Measurements from ENCODE around the gene TMX2. TPM values are rescaled to one million over a fixed set of nuclear protein-coding genes. Genes with fewer than 3 reads are reported as not detected.

The TMX2 gene
- total RNA-seq, 1 experiment from 2014 or later = 91.3 TPM

DNA sequence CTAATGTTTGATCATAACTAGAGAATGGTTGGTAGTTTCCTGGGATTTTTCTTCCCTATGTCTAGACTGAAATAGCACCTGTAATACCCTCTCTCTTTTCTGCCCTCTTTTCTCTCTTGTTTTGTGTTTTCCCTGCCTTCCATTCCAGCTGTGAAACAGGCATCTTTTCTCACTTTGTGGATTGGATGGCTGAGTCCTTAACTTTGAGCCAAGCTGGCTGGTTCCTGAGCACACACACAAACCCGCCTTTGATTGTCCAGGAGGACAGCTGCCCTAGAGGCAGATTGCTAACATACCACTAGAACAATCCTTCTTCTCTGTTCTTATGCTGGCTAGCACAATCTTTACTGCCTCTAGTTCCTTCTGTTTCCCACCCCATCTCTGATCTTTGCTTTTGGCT, 66.9 kb downstream of the TMX2 start:
- no peak overlapping the region for H4K8ac ChIP-seq (replicated peaks; ENCODE audit: insufficient read length, low read depth, low read length)
- H3K23me2 ChIP-seq (ENCODE audit: insufficient read length, low read depth, low read length, poor library complexity, severe bottlenecking) = no peaks in the 10 kb centered on the region
- no peak overlapping the region; the same call in 1 of the 2 replicates for H3K4ac ChIP-seq (ENCODE audit: low read depth, low read length)
- H2BK20ac ChIP-seq (ENCODE audit: low read depth, low read length, poor library complexity, severe bottlenecking) = no peak overlapping the region
- H3K4me2 ChIP-seq (ENCODE audit: insufficient read depth, insufficient read length, low read length) = peak overlapping the region; percentile 31
- peaks cover 0 to 13% (median 8%) of the 10 kb centered on the region in 3 experiments; a peak in 3 of 7 replicates for H3K36me3 Mint-ChIP-seq (ENCODE audit: insufficient read depth in 1 of 3, low read depth in 3 of 3)
- H3K27me3 ChIP-seq (ENCODE audit: insufficient read depth, low read length) = no peaks in the 10 kb centered on the region
- H3K79me2 ChIP-seq (ENCODE audit: insufficient read depth, low read length) = peaks cover 34% of the 10 kb centered on the region; the same call in 1 of the 2 replicates
- H3K23ac ChIP-seq (ENCODE audit: insufficient read length, low read depth, low read length) = no peak overlapping the region
- peak overlapping the region; percentile 5 for H3K9ac ChIP-seq (ENCODE audit: extremely low read depth, insufficient read length, low read length)
- peaks cover 11% of the 10 kb centered on the region for H3K79me1 ChIP-seq (ENCODE audit: insufficient read depth, low read depth, low read length, poor library complexity, severe bottlenecking)
- H3K4me3 Mint-ChIP-seq = peak overlapping the region; percentile 2 to 55
- TF ChIP-seq, protein P1, sequence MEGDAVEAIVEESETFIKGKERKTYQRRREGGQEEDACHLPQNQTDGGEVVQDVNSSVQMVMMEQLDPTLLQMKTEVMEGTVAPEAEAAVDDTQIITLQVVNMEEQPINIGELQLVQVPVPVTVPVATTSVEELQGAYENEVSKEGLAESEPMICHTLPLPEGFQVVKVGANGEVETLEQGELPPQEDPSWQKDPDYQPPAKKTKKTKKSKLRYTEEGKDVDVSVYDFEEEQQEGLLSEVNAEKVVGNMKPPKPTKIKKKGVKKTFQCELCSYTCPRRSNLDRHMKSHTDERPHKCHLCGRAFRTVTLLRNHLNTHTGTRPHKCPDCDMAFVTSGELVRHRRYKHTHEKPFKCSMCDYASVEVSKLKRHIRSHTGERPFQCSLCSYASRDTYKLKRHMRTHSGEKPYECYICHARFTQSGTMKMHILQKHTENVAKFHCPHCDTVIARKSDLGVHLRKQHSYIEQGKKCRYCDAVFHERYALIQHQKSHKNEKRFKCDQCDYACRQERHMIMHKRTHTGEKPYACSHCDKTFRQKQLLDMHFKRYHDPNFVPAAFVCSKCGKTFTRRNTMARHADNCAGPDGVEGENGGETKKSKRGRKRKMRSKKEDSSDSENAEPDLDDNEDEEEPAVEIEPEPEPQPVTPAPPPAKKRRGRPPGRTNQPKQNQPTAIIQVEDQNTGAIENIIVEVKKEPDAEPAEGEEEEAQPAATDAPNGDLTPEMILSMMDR (conservative IDR thresholded peaks at IDR 0.05) = 0 out of 3 replicates have a peak, but pooled peaks have one; percentile 7
- H2BK15ac ChIP-seq (ENCODE audit: low read depth, low read length) = no peak overlapping the region
- H2BK12ac ChIP-seq (ENCODE audit: insufficient read length, low read depth, low read length) = no peak overlapping the region
- H3K4me1 Mint-ChIP-seq = peaks cover 82 to 84% of the 10 kb centered on the region in 2 experiments
- no peak overlapping the region for H2BK5ac ChIP-seq (ENCODE audit: insufficient read length, low read length)
- H3K27ac ChIP-seq (ENCODE audit: insufficient read length, low read depth, low read length) = peak overlapping the region; percentile 97
- no peak overlapping the region for H2AFZ ChIP-seq (ENCODE audit: low read length)
- H3K56ac ChIP-seq (ENCODE audit: insufficient read length, low read depth, low read length) = no peak overlapping the region
- WGBS (ENCODE audit: extremely low coverage, insufficient read length, low lambda C conversion rate) = no CpG with 5 or more reads among the region's 1 CpG
- H3K4me1 ChIP-seq (ENCODE audit: insufficient read depth, low read length) = peaks cover 27% of the 10 kb centered on the region
- no peak overlapping the region for H2BK120ac ChIP-seq (ENCODE audit: low read depth, low read length, poor library complexity, severe bottlenecking)
- no peaks in the 10 kb centered on the region for H4K20me1 ChIP-seq (ENCODE audit: control insufficient read depth, insufficient read depth, insufficient read length)
- H3T11ph ChIP-seq (ENCODE audit: low read length) = no peak overlapping the region
- no peaks in the 10 kb centered on the region for H3K27me3 Mint-ChIP-seq (ENCODE audit: low read depth)
- no peak overlapping the region for H4K91ac ChIP-seq (ENCODE audit: insufficient read length, low read depth, low read length)
- H3K18ac ChIP-seq (ENCODE audit: insufficient read length, low read depth, low read length) = peak overlapping the region; percentile 47
- H3K9me3 ChIP-seq (ENCODE audit: control insufficient read depth, low read depth, low read length) = no peaks in the 10 kb centered on the region
- no peaks in the 10 kb centered on the region for H3K9me3 Mint-ChIP-seq
- no peak overlapping the region for H4K5ac ChIP-seq (ENCODE audit: insufficient read length, low read depth, low read length)
- peak overlapping the region; percentile 94 to 99 (median 99) for H3K27ac Mint-ChIP-seq
- H3K14ac ChIP-seq (ENCODE audit: insufficient read depth, low read length) = no peak overlapping the region; the same call in 1 of the 2 replicates
- peak; percentile 81 for DNase-seq
- H2AK5ac ChIP-seq (ENCODE audit: insufficient read length, low read length) = peak overlapping the region; percentile 73

Data from H9 (cell line).